ENCODE data around the gene OR10R2. TPM values are rescaled to one million over a fixed set of nuclear protein-coding genes. Genes with fewer than 3 reads are reported as not detected.

OR10R2 gene
- total and polyA plus RNA-seq, 5 experiments from 2014 or later, result not detected

Other genes starting within 250 kb of the OR10R2 start
- gene CD1A, start 217.8 kb upstream of the OR10R2 start, total RNA-seq, result not detected
- gene CD1A, start 217.8 kb upstream of the OR10R2 start, polyA plus RNA-seq, result not detected
- gene CD1C, start 182.3 kb upstream of the OR10R2 start, total RNA-seq, result under 1 TPM in 1 of 2 experiments, not detected in 1; 0.73 TPM
- gene CD1C, start 182.3 kb upstream of the OR10R2 start, polyA plus RNA-seq, result under 1 TPM in 1 of 3 donors, not detected in 2; 0.35 TPM
- not detected for gene CD1B, start 140.7 kb upstream of the OR10R2 start, total RNA-seq
- not detected for gene CD1B, start 140.7 kb upstream of the OR10R2 start, polyA plus RNA-seq
- not detected for gene CD1E, start 118.3 kb upstream of the OR10R2 start, total RNA-seq
- gene CD1E, start 118.3 kb upstream of the OR10R2 start, polyA plus RNA-seq, result not detected
- not detected for gene OR10T2, start 72.8 kb upstream of the OR10R2 start, total RNA-seq
- gene OR10T2, start 72.8 kb upstream of the OR10R2 start, polyA plus RNA-seq, result not detected
- not detected for gene OR10K2, start 46.0 kb upstream of the OR10R2 start, total RNA-seq
- not detected for gene OR10K2, start 46.0 kb upstream of the OR10R2 start, polyA plus RNA-seq
- gene OR10K1, start 10.4 kb upstream of the OR10R2 start, total RNA-seq, result not detected
- not detected for gene OR10K1, start 10.4 kb upstream of the OR10R2 start, polyA plus RNA-seq
- not detected for gene OR6Y1, start 82.2 kb downstream of the OR10R2 start, total RNA-seq
- gene OR6Y1, start 82.2 kb downstream of the OR10R2 start, polyA plus RNA-seq, result not detected
- gene OR6P1, start 98.4 kb downstream of the OR10R2 start, total RNA-seq, result not detected
- not detected for gene OR6P1, start 98.4 kb downstream of the OR10R2 start, polyA plus RNA-seq
- gene OR10X1, start 107.7 kb downstream of the OR10R2 start, total RNA-seq, result not detected
- gene OR10X1, start 107.7 kb downstream of the OR10R2 start, polyA plus RNA-seq, result not detected
- gene OR10Z1, start 133.0 kb downstream of the OR10R2 start, total RNA-seq, result not detected
- not detected for gene OR10Z1, start 133.0 kb downstream of the OR10R2 start, polyA plus RNA-seq
- gene SPTA1, start 214.5 kb downstream of the OR10R2 start, total RNA-seq, result not detected
- gene SPTA1, start 214.5 kb downstream of the OR10R2 start, polyA plus RNA-seq, result not detected
- not detected for gene OR6K2, start 228.4 kb downstream of the OR10R2 start, total RNA-seq
- gene OR6K2, start 228.4 kb downstream of the OR10R2 start, polyA plus RNA-seq, result not detected
- not detected for gene OR6K3, start 248.5 kb downstream of the OR10R2 start, total RNA-seq
- not detected for gene OR6K3, start 248.5 kb downstream of the OR10R2 start, polyA plus RNA-seq